HL-60/S4 treated with retinoic acid at 250 ng/mL for 4 days and 3 days (cell line): ENCODE measurements around the gene TMEM229B.

ENCODE experiments used
- in situ Hi-C: fragments of 300-500 bp; cut with MboI; formaldehyde crosslinking; loops from 2 replicates; pipeline ENCODE4 v1.7.0; 2022; ENCODE audit warnings: low sequenced_read_pairs

Gene TMEM229B

GRCh38 chr14:67515386-67516079 lies 27.0 kb upstream of the TMEM229B start:
- in situ Hi-C loops = no loop called here

- in situ Hi-C loops = no loop called here
Measured at GRCh38 chr14:67514650-67515385, 26.3 kb upstream of the TMEM229B start.

- in situ Hi-C loops = no loop called here
Measured at GRCh38 chr14:67514203-67514607, 25.7 kb upstream of the TMEM229B start.

- in situ Hi-C loops = no loop called here
Measured at GRCh38 chr14:67513631-67514108, 25.1 kb upstream of the TMEM229B start.

GRCh38 chr14:67512463-67513310 lies 24.2 kb upstream of the TMEM229B start:
- in situ Hi-C loops = no loop called here

- in situ Hi-C loops = no loop called here
Measured at GRCh38 chr14:67510836-67511235, 22.3 kb upstream of the TMEM229B start.

GRCh38 chr14:67510121-67510520 lies 21.6 kb upstream of the TMEM229B start:
- in situ Hi-C loops = no loop called here

- in situ Hi-C loops = no loop called here
Measured at GRCh38 chr14:67508956-67509355, 20.4 kb upstream of the TMEM229B start.

GRCh38 chr14:67505254-67505653 lies 16.7 kb upstream of the TMEM229B start:
- in situ Hi-C loops = no loop called here

GRCh38 chr14:67503331-67503730 lies 14.8 kb upstream of the TMEM229B start:
- in situ Hi-C loops = no loop called here

GRCh38 chr14:67502867-67503266 lies 14.3 kb upstream of the TMEM229B start:
- in situ Hi-C loops = no loop called here

GRCh38 chr14:67501670-67502069 lies 13.1 kb upstream of the TMEM229B start:
- in situ Hi-C loops = no loop called here

- in situ Hi-C loops = no loop called here
Measured at GRCh38 chr14:67500981-67501380, 12.5 kb upstream of the TMEM229B start.

- in situ Hi-C loops = no loop called here
Measured at GRCh38 chr14:67497716-67498115, 9.2 kb upstream of the TMEM229B start.

GRCh38 chr14:67497216-67497615 lies 8.7 kb upstream of the TMEM229B start:
- in situ Hi-C loops = no loop called here

GRCh38 chr14:67495827-67496226 lies 7.3 kb upstream of the TMEM229B start:
- in situ Hi-C loops = no loop called here

- in situ Hi-C loops = no loop called here
Measured at GRCh38 chr14:67493092-67493717, 4.7 kb upstream of the TMEM229B start.

GRCh38 chr14:67492538-67492937 lies 4.0 kb upstream of the TMEM229B start:
- in situ Hi-C loops = no loop called here

- in situ Hi-C loops = no loop called here
Measured at GRCh38 chr14:67491741-67492507, 3.4 kb upstream of the TMEM229B start.

- in situ Hi-C loops = no loop called here
Measured at GRCh38 chr14:67491285-67491684, 2.8 kb upstream of the TMEM229B start.
